KMS-11 (cell line): ENCODE data around the gene DGUOK.
"Not testable (repeated sequence)": the region's sequence is repeated elsewhere in the genome, so short reads cannot be mapped to it uniquely, and the experiment has no call there.

ENCODE experiments used
- H2AFZ ChIP-seq: fragments of 200-600 bp; sonication (generic); 2 replicates; pipeline ENCODE4 v1.6.1; 2016; ENCODE audit warnings: antibody characterized with exemption, mixed run types, low read depth
- H3K27ac ChIP-seq: fragments of 200-600 bp; sonication (generic); 2 replicates; pipeline ENCODE4 v1.6.1; 2016; ENCODE audit warnings: mild to moderate bottlenecking, mixed run types
- H3K27me3 ChIP-seq: fragments of 200-600 bp; sonication (generic); 2 replicates; pipeline ENCODE4 v1.6.1; 2017; ENCODE audit warnings: mild to moderate bottlenecking, low read depth, mixed run types, moderate library complexity; ENCODE audit not compliant: insufficient read depth
- H3K36me3 ChIP-seq: fragments of 200-600 bp; sonication (generic); 2 replicates; pipeline ENCODE4 v1.6.1; 2017; ENCODE audit warnings: mild to moderate bottlenecking, mixed run types; ENCODE audit not compliant: insufficient read depth
- H3K4me1 ChIP-seq: fragments of 200-600 bp; sonication (generic); 2 replicates; pipeline ENCODE4 v1.6.1; 2016; ENCODE audit warnings: mild to moderate bottlenecking, low read depth, mixed run types; ENCODE audit not compliant: poor library complexity, severe bottlenecking
- H3K4me2 ChIP-seq: fragments of 200-600 bp; sonication (generic); 2 replicates; pipeline ENCODE4 v1.7.0; 2016; ENCODE audit warnings: mild to moderate bottlenecking, mixed run types
- H3K4me3 ChIP-seq: fragments of 200-600 bp; sonication (generic); IDR thresholded peaks from 2 replicates; pipeline ENCODE4 v1.6.1; 2017; ENCODE audit warnings: low read depth, low read length, mixed read lengths; ENCODE audit not compliant: insufficient read depth
- H3K79me2 ChIP-seq: fragments of 200-600 bp; sonication (generic); 2 replicates; pipeline ENCODE4 v1.6.1; 2016; ENCODE audit warnings: low read depth, mixed run types; ENCODE audit not compliant: insufficient read depth
- H3K9ac ChIP-seq: fragments of 200-600 bp; sonication (generic); 2 replicates; pipeline ENCODE4 v1.6.1; 2016; ENCODE audit warnings: mild to moderate bottlenecking, mixed run types
- H4K20me1 ChIP-seq: fragments of 200-600 bp; sonication (generic); 2 replicates; pipeline ENCODE4 v1.6.1; 2016; ENCODE audit warnings: mild to moderate bottlenecking, mixed run types; ENCODE audit not compliant: insufficient read depth
- CTCF ChIP-seq: fragments of 200-600 bp; sonication (generic); conservative IDR thresholded peaks from 2 replicates; pipeline ENCODE4 v1.6.1; 2017; ENCODE audit warnings: low read depth, mild to moderate bottlenecking, antibody characterized with exemption, low read length, moderate library complexity, mixed read lengths

The DGUOK gene

GRCh38 chr2:73886357-73886756, 40.3 kb upstream of the DGUOK start:
- no peak for TF ChIP-seq CTCF
- Histone ChIP-seq H3K36me3 (no peaks in the 10 kb centered on the region), H3K27me3 (no peaks in the 10 kb centered on the region), H2AFZ (no peak overlapping the region), H3K4me1 (peaks cover 5% of the 10 kb centered on the region), H3K4me2 (no peak overlapping the region), H3K4me3 (no peak overlapping the region), H4K20me1 (no peaks in the 10 kb centered on the region), H3K9ac (no peak overlapping the region), H3K79me2 (no peaks in the 10 kb centered on the region), H3K27ac (no peak overlapping the region)

GRCh38 chr2:73887596-73888353, 38.9 kb upstream of the DGUOK start:
- H3K27me3 ChIP-seq, H3K4me3 ChIP-seq, H3K27ac ChIP-seq, H3K4me1 ChIP-seq, H3K79me2 ChIP-seq, H3K9ac ChIP-seq, H3K36me3 ChIP-seq, H3K4me2 ChIP-seq, H2AFZ ChIP-seq, H4K20me1 ChIP-seq: not testable (repeated sequence)

GRCh38 chr2:73888388-73888787, 38.3 kb upstream of the DGUOK start:
- Histone ChIP-seq H3K27ac (no peak overlapping the region), H3K4me1 (peaks cover 5% of the 10 kb centered on the region), H3K4me2 (no peak overlapping the region), H3K4me3 (no peak overlapping the region), H2AFZ (no peak overlapping the region), H3K9ac (no peak overlapping the region), H3K36me3 (no peaks in the 10 kb centered on the region), H4K20me1 (no peaks in the 10 kb centered on the region), H3K27me3 (no peaks in the 10 kb centered on the region), H3K79me2 (no peaks in the 10 kb centered on the region)
- TF ChIP-seq CTCF, result no peak

- Histone ChIP-seq H3K4me1 (peaks cover 5% of the 10 kb centered on the region), H3K4me3 (no peak overlapping the region), H2AFZ (no peak overlapping the region)
Measured at GRCh38 chr2:73889206-73889605, 37.5 kb upstream of the DGUOK start.

More at GRCh38 chr2:73889206-73889605, 37.5 kb upstream of the DGUOK start:
- H3K4me2 ChIP-seq, result no peak overlapping the region
- no peaks in the 10 kb centered on the region for H3K36me3 ChIP-seq
- H3K79me2 ChIP-seq, result no peaks in the 10 kb centered on the region
- no peak overlapping the region for H3K9ac ChIP-seq
- H3K27ac ChIP-seq, result no peak overlapping the region
- no peak for TF ChIP-seq CTCF
- H3K27me3 ChIP-seq, result no peaks in the 10 kb centered on the region
- H4K20me1 ChIP-seq, result no peaks in the 10 kb centered on the region
